ENCODE measurements around the gene BCKDK. TPM values are rescaled to one million over a fixed set of nuclear protein-coding genes. Genes with fewer than 3 reads are reported as not detected.

BCKDK gene
- total RNA-seq, 4 donors from 2014 or later, result 34.5 to 52.5 (median 43.4) TPM

DNA sequence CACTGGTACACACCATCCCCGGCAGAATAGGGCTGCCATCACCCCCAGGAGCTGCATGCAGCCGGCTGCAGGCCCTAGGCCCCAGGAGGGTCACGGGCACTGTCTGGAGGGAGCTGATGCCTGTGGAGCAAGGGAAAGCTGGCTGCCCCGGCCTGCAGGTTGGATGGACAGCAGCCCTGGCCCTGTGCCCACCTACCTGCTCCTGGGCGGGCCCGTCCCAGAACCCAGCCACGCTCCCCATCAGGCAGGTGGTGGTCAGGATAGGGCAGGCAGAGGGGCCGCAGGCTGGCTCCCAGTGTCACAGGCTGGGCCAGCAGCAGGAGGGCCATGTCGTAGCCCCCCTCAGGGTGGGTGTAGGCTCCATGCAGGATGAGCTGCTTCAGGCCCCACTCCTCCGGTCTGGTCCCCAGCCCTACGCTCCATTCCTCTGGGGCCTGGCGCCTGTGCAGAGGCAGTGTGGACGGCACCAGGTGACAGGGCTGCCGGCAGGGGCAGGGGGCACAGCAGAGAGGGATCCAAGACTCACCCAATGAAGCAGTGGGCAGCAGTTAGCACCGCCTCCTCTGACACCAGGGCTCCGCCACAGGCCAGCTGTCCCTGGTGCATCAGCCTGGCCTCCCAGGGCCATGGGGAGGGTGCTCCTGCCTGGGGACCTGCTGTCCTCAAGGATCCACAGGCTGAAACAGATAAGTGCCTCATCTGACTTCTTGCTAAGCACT, 23.4 kb upstream of the BCKDK start:
- no peak for ATAC-seq (ENCODE audit: low FRiP score)

DNA sequence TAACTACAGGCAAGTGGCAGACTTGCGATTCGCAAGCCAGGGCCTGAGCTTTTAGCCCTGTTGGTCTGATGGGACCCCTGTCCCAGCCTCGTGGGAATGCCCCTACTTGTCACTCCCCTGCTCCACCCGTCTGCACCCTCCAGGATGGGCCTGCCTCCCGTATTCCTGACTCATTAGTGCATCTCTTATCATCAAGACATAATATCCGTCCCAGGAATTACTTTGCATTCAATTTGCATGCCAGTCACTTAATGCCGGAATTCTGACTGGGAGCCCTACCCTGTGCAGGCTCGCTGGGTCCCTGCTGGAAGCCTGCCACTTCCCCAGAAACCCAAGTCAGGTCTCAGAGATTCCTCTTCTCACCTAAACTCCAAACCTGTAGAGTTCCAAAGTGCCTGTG, 22.8 kb upstream of the BCKDK start:
- ATAC-seq (ENCODE audit: low FRiP score) (no peak), DNase-seq (ENCODE audit: low spot score) (no peak)
- TF ChIP-seq, protein P1, sequence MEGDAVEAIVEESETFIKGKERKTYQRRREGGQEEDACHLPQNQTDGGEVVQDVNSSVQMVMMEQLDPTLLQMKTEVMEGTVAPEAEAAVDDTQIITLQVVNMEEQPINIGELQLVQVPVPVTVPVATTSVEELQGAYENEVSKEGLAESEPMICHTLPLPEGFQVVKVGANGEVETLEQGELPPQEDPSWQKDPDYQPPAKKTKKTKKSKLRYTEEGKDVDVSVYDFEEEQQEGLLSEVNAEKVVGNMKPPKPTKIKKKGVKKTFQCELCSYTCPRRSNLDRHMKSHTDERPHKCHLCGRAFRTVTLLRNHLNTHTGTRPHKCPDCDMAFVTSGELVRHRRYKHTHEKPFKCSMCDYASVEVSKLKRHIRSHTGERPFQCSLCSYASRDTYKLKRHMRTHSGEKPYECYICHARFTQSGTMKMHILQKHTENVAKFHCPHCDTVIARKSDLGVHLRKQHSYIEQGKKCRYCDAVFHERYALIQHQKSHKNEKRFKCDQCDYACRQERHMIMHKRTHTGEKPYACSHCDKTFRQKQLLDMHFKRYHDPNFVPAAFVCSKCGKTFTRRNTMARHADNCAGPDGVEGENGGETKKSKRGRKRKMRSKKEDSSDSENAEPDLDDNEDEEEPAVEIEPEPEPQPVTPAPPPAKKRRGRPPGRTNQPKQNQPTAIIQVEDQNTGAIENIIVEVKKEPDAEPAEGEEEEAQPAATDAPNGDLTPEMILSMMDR (IDR thresholded peaks at IDR 0.05), result no peak

More for the DNA sequence above, 23.4 kb upstream of the BCKDK start:
- no peak for DNase-seq (ENCODE audit: low spot score)
- TF ChIP-seq, protein P1 (IDR thresholded peaks at IDR 0.05), result no peak

DNA sequence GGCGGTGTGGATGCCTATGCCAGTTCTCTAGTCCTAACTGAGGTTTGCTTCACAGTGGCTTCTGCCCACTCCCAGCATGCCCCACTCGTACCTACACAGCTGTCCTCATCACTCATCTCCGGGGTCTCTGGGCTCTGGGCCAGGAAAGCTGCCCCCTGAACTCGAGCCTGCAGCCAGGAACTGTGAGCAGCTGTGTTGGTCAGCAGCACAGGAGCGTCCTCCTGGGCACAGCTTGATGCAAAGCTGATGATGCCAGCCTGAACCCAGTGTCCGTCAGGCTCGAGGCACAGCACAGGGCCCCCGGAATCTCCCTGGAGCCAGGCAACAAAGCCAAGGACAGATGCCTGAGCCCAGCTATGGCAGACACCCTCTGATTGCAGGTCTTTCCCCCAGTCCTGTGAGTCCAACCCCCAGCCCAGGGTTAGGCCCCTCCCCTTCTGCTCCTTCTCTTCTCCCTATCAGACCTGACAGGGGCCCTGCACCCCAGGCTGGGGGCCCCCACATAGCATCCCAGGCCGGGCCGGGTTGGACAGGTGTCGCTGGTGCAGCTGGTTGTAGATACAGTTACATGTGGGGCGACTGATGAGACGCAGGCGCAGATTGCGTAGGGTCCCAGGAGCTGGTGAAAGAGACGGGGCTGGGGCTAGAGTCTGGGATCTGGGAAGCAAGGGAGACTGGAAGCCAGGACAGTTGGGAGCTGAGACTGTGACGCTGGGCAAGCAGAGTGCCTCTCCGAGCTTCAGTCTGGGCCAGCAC, 22.1 kb upstream of the BCKDK start:
- no peak for DNase-seq (ENCODE audit: low spot score)
- ATAC-seq (ENCODE audit: low FRiP score), result no peak
- TF ChIP-seq, protein P1 (IDR thresholded peaks at IDR 0.05), result no peak

DNA sequence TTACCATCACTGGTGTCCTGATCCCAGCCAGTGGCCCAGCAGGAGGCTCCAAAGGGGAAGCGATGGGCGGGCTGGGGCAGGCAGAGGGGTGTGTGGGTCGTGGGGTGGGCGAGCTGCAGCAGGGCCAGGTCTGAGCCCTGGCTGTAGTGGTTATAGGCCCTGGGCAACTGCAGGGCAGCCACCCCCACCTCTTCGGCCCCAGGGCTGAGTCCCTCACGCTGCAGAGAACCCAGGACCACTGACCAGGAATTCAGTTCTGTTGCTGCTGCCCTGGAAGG, 21.6 kb upstream of the BCKDK start:
- DNase-seq (ENCODE audit: low spot score) (no peak), ATAC-seq (ENCODE audit: low FRiP score) (no peak)
- TF ChIP-seq, protein P1 (IDR thresholded peaks at IDR 0.05), result no peak

DNA sequence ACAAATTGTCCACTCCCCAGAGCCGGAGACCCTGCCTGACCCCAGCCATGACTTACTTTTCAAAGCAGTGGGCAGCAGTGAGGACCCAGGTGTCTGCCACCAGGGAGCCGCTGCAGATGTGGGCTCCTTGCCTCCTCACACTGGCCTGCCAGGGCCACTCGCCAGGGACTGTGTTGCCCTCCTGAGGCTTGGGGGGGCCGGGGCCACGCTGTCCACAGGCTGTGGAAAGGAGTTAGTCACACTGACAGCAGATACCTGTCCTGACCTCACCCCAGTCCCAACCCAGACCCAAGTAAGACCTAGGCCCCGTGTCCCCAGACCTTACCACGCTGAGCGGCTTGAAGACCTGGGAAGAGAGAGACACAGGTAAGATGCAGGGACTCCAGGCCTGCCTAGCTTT, 20.7 kb upstream of the BCKDK start:
- ATAC-seq (ENCODE audit: low FRiP score), result no peak

DNA sequence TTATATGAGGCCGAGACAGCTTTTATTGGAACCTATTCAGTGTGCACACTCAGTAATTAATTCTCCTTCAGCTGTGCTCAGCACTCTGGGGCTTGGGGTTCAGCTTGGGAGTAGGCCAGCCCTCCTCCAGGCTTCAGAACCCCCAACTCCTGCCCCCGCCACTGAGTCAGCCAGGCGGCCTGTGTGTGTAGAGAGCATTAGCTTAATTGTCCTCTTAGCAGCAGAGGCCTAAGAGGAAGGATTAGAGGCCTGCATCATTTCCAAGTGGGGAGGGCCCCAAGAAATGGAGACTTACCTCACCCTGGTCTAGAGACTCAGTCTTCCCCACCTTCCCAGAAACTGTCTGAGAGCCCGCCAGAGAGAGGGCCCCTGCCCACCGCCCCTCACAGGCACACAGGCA, 20.2 kb upstream of the BCKDK start:
- ATAC-seq (ENCODE audit: low FRiP score) (no peak), DNase-seq (ENCODE audit: low spot score) (no peak)
- TF ChIP-seq, protein P1 (IDR thresholded peaks at IDR 0.05), result no peak

More for the DNA sequence above, 20.7 kb upstream of the BCKDK start:
- TF ChIP-seq, protein P1 (IDR thresholded peaks at IDR 0.05), result no peak
- DNase-seq (ENCODE audit: low spot score), result no peak
